IMR-90 (cell line): Measurements from ENCODE around the gene SLBP.

Experiments used
- BHLHE40 ChIP-seq: fragments of 150-350 bp; IDR thresholded peaks from 2 replicates; pipeline ENCODE4 v1.6.1; 2016; ENCODE audit warnings: mild to moderate bottlenecking, low read depth, low read length
- CTCF ChIP-seq: conservative IDR thresholded peaks from 2 replicates; pipeline ENCODE4 v1.5.1; 2012; ENCODE audit warnings: mild to moderate bottlenecking, low read depth, low read length, improper control_type of control experiment
- FOS ChIP-seq: fragments of 150-350 bp; IDR thresholded peaks from 2 replicates; pipeline ENCODE4 v1.6.1; 2016; ENCODE audit warnings: low read depth, low read length
- MXI1 ChIP-seq: IDR thresholded peaks from 2 replicates; pipeline ENCODE4 v1.6.1; 2012; ENCODE audit warnings: low read depth, mild to moderate bottlenecking, low read length, moderate library complexity, borderline replicate concordance
- POLR2A ChIP-seq: IDR thresholded peaks from 2 replicates; pipeline ENCODE4 v1.6.1; 2012; ENCODE audit warnings: mild to moderate bottlenecking, low read depth, low read length
- RAD21 ChIP-seq: IDR thresholded peaks from 2 replicates; pipeline ENCODE4 v1.6.1; 2012; ENCODE audit warnings: low read length, improper control_type of control experiment
- USF2 ChIP-seq: fragments of 150-350 bp; IDR thresholded peaks from 2 replicates; pipeline ENCODE4 v1.6.1; 2017; ENCODE audit warnings: mild to moderate bottlenecking, antibody characterized with exemption, low read length, low read depth

- no peak for TF ChIP-seq POLR2A
- TF ChIP-seq CTCF = no peak
- TF ChIP-seq RAD21 = no peak
- no peak for TF ChIP-seq BHLHE40
- TF ChIP-seq MXI1 = no peak
- no peak for TF ChIP-seq FOS
- no peak for TF ChIP-seq USF2
Observed at GRCh38 chr4:1753294-1753696, 41.2 kb upstream of the SLBP start.
